Thoracic aorta (tissue), 2 donors: Measurements from ENCODE around the gene S1PR3. TPM values are rescaled to one million over a fixed set of nuclear protein-coding genes. Genes with fewer than 3 reads are reported as not detected.

Experiments used
- ATAC-seq: fragments of 150-250 bp; one replicate; pipeline ENCODE4 v1.8.0; 2017; ENCODE audit warnings: low read depth; ENCODE audit not compliant: insufficient number of reproducible peaks, low FRiP score
- DNase-seq: peaks from one replicate; pipeline ENCODE4 v3.0.0-alpha.2; 2020; ENCODE audit warnings: low spot score
- H3K27ac ChIP-seq, 2 donors: fragments of 200-600 bp; sonication (generic); 1 replicate in 1 of 2; 2 replicates in 1 of 2; pipeline ENCODE4 v1.5.1; 2016; ENCODE audit warnings: mild to moderate bottlenecking in 2 of 2, moderate library complexity in 2 of 2
- H3K27me3 ChIP-seq: fragments of 200-600 bp; sonication (generic); replicated peaks from 2 replicates; pipeline ENCODE4 v1.6.0; 2016; ENCODE audit warnings: mild to moderate bottlenecking; ENCODE audit not compliant: insufficient read depth
- H3K36me3 ChIP-seq: fragments of 200-600 bp; sonication (generic); one replicate; pipeline ENCODE4 v1.5.1; 2016
- H3K4me1 ChIP-seq, 2 donors: fragments of 200-600 bp; sonication (generic); 1 replicate in 1 of 2; 2 replicates in 1 of 2; pipeline versions ENCODE4 v1.5.1 to v1.6.0; 2016; ENCODE audit warnings: low read depth in 2 of 2, mild to moderate bottlenecking in 1 of 2; ENCODE audit not compliant: control insufficient read depth in 1 of 2
- H3K4me3 ChIP-seq: fragments of 200-600 bp; sonication (generic); 2 replicates; pipeline ENCODE4 v1.5.1; 2016; ENCODE audit warnings: mild to moderate bottlenecking
- H3K9me3 ChIP-seq: fragments of 200-600 bp; sonication (generic); 2 replicates; pipeline ENCODE4 v1.5.1; 2016
- total RNA-seq, 2 donors: library from RNA; depleted of rRNA; stranded (reverse); fragments of >200 nt; gene quantifications; one replicate each; pipeline versions ENCODE4 v1.1.0 to v1.2.3, GENCODE V29; 2016
- TF ChIP-seq, protein P1 (sequence below): fragments of 200-600 bp; sonication (generic); IDR thresholded peaks from one replicate; pipeline ENCODE4 v1.5.1; 2019; ENCODE audit warnings: antibody characterized with exemption

Gene S1PR3
- total RNA-seq, 2 donors from 2014 or later, result 125 to 173 TPM

DNA sequence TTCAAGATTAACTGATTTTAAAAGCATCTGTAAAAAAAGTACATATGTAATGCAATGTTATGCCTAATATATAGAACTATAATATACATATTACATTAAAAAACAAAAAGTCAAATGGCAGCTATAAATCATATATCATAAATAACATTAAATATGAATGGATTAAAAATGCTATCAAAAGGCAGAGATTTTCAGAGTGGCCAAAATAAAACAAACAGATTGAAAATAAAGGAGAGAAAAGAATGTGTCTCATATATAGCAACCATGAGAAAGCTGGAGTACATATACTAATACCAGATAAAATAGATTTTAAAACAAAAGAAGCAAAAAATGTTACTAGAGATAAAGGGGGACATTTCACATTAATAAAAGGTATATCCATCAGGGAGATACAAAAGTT lies 38.5 kb downstream of the S1PR3 start:
- no peak overlapping the region for H3K4me3 ChIP-seq
- TF ChIP-seq, protein P1, sequence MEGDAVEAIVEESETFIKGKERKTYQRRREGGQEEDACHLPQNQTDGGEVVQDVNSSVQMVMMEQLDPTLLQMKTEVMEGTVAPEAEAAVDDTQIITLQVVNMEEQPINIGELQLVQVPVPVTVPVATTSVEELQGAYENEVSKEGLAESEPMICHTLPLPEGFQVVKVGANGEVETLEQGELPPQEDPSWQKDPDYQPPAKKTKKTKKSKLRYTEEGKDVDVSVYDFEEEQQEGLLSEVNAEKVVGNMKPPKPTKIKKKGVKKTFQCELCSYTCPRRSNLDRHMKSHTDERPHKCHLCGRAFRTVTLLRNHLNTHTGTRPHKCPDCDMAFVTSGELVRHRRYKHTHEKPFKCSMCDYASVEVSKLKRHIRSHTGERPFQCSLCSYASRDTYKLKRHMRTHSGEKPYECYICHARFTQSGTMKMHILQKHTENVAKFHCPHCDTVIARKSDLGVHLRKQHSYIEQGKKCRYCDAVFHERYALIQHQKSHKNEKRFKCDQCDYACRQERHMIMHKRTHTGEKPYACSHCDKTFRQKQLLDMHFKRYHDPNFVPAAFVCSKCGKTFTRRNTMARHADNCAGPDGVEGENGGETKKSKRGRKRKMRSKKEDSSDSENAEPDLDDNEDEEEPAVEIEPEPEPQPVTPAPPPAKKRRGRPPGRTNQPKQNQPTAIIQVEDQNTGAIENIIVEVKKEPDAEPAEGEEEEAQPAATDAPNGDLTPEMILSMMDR, result no peak
- H3K4me1 ChIP-seq, result no peaks in the 10 kb centered on the region
- no peak for ATAC-seq
- H3K36me3 ChIP-seq, result no peaks in the 10 kb centered on the region
- H3K27me3 ChIP-seq, result no peaks in the 10 kb centered on the region
- H3K9me3 ChIP-seq, result peaks cover 14% of the 10 kb centered on the region
- no peak for DNase-seq
- H3K27ac ChIP-seq, result no peak overlapping the region

DNA sequence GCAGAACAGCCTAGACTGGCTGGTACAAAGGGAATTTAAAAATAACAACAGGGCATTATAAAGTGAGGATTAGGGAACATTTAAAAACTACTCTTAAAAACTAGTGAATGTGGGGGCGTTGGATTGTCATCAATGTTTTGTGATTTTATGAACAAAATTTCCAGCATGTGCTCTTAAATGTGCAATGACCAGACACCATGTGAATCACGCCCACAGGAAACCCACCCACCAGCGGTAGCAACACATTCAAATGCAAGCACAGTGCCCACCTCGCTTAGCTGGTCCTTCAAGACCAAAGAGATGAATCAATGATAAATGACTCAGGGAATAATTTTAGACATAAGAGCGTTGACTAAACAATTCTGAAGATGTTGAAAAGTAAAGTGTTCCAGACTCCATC lies 40.9 kb downstream of the S1PR3 start:
- no peaks in the 10 kb centered on the region for H3K36me3 ChIP-seq
- no peak overlapping the region for H3K27ac ChIP-seq
- H3K4me1 ChIP-seq, result no peaks in the 10 kb centered on the region
- H3K9me3 ChIP-seq, result peaks cover 14% of the 10 kb centered on the region
- DNase-seq, result no peak
- ATAC-seq, result no peak
- no peak overlapping the region for H3K4me3 ChIP-seq
- TF ChIP-seq, protein P1, result no peak
- no peaks in the 10 kb centered on the region for H3K27me3 ChIP-seq

DNA sequence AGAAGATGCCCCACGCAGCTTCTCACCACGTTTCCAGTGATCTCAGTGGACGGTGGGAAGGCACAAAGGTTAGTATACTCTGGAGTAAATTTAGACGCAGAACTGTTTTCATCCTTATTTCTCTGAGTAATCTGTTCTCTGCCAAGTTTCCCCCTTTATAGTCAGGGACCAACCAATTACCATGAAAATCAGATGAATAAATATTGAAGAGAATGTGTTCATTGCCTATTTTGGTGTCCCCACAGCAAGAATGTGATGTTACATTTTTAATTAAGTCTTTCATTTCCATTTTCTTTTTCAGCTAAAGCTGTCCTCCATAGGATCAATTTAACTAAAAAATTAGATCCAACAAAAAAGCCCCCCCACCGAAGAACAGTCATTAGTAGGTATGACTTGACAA lies 41.4 kb downstream of the S1PR3 start:
- H3K27me3 ChIP-seq, result no peaks in the 10 kb centered on the region
- no peaks in the 10 kb centered on the region for H3K36me3 ChIP-seq
- no peaks in the 10 kb centered on the region for H3K4me1 ChIP-seq
- no peak for ATAC-seq
- TF ChIP-seq, protein P1, result no peak
- no peak overlapping the region for H3K27ac ChIP-seq
- H3K9me3 ChIP-seq, result peaks cover 14% of the 10 kb centered on the region
- no peak overlapping the region for H3K4me3 ChIP-seq
- DNase-seq, result no peak

DNA sequence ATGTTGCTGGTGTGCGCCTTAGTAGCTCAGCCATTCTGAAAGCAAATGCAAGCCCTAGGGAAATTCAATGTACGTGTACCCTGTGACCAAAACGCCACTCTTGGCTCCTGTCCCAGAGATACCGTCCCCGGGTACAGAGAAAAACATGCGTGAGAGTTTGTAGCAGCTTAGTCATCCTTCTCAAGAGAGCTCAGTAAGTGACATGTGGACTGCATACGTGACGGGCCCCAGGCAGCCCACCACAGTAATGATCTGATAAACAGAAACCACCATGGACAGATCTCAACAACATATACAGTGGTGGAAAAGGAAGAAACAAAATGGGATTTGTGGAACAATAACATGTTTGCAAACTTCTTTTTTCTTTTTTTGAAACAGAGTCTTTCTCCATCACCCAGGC lies 45.1 kb downstream of the S1PR3 start:
- Histone ChIP-seq H3K4me3 (peak overlapping the region; percentile 46), H3K36me3 (no peaks in the 10 kb centered on the region), H3K4me1 (no peaks in the 10 kb centered on the region), H3K9me3 (no peaks in the 10 kb centered on the region), H3K27me3 (no peaks in the 10 kb centered on the region), H3K27ac (no peak overlapping the region)
- TF ChIP-seq, protein P1, result no peak
- ATAC-seq, result no peak
- DNase-seq, result no peak

DNA sequence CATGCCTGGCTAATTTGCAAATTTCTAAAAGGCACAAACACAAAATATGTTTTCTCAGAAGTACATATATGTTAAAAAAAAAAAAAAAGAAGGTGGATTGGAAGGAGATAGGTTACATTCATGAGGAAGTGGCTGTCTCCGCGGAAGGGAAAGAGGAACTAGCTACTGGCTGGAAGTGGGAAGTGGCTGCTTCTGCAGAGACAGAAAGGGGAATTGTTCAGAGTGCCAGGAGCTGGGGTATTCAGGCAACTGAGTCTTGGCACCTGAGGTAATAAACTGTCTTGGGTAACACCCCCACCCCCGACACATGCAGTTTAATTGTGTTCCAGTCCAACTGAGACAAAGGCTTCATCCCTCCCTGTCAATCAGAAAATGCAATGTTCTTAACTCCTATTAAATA lies 45.6 kb downstream of the S1PR3 start:
- DNase-seq, result no peak
- no peaks in the 10 kb centered on the region for H3K36me3 ChIP-seq
- ATAC-seq, result no peak
- no peaks in the 10 kb centered on the region for H3K9me3 ChIP-seq
- TF ChIP-seq, protein P1, result no peak
- no peak overlapping the region for H3K4me3 ChIP-seq
- no peak overlapping the region for H3K27ac ChIP-seq
- no peaks in the 10 kb centered on the region for H3K27me3 ChIP-seq
- H3K4me1 ChIP-seq, result no peaks in the 10 kb centered on the region
